ENCODE results near the gene GALNT1.

The GALNT1 gene

GRCh38 chr18:35566019-35566418 is 15.5 kb upstream of the GALNT1 start:
- H3K27ac ChIP-seq (ENCODE audit: low read depth, low read length): no peak overlapping the region
- H3K36me3 ChIP-seq (ENCODE audit: low read length): no peaks in the 10 kb centered on the region
- no peaks in the 10 kb centered on the region for H3F3A ChIP-seq (ENCODE audit: insufficient read depth)
- H3K4me2 ChIP-seq (ENCODE audit: low read depth, low read length, poor library complexity, severe bottlenecking): no peak overlapping the region
- no peak overlapping the region for H3K4me3 ChIP-seq (ENCODE audit: insufficient read depth, low read length, poor library complexity, severe bottlenecking)
- H3K27me3 ChIP-seq (ENCODE audit: low read length): no peaks in the 10 kb centered on the region
- no peaks in the 10 kb centered on the region for H3K79me2 ChIP-seq (ENCODE audit: insufficient read depth, low read length)
- no peak overlapping the region for H2AFZ ChIP-seq (ENCODE audit: low read depth, low read length, severe bottlenecking)
- H3K9me2 ChIP-seq (replicated peaks; ENCODE audit: insufficient read depth, low read length): no peaks in the 10 kb centered on the region
- TF ChIP-seq EZH2phosphoT487 (conservative IDR thresholded peaks at IDR 0.05; ENCODE audit: low read length): no peak
- TF ChIP-seq, protein P1, sequence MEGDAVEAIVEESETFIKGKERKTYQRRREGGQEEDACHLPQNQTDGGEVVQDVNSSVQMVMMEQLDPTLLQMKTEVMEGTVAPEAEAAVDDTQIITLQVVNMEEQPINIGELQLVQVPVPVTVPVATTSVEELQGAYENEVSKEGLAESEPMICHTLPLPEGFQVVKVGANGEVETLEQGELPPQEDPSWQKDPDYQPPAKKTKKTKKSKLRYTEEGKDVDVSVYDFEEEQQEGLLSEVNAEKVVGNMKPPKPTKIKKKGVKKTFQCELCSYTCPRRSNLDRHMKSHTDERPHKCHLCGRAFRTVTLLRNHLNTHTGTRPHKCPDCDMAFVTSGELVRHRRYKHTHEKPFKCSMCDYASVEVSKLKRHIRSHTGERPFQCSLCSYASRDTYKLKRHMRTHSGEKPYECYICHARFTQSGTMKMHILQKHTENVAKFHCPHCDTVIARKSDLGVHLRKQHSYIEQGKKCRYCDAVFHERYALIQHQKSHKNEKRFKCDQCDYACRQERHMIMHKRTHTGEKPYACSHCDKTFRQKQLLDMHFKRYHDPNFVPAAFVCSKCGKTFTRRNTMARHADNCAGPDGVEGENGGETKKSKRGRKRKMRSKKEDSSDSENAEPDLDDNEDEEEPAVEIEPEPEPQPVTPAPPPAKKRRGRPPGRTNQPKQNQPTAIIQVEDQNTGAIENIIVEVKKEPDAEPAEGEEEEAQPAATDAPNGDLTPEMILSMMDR (IDR thresholded peaks at IDR 0.05; ENCODE audit: insufficient read depth, low read length, poor library complexity, severe bottlenecking): no peak
- H3K9ac ChIP-seq (ENCODE audit: low read length): no peak overlapping the region
- H3K9me3 ChIP-seq (ENCODE audit: insufficient read depth, low read length): no peaks in the 10 kb centered on the region
- H4K20me1 ChIP-seq (ENCODE audit: low read depth, low read length): no peaks in the 10 kb centered on the region

DNA sequence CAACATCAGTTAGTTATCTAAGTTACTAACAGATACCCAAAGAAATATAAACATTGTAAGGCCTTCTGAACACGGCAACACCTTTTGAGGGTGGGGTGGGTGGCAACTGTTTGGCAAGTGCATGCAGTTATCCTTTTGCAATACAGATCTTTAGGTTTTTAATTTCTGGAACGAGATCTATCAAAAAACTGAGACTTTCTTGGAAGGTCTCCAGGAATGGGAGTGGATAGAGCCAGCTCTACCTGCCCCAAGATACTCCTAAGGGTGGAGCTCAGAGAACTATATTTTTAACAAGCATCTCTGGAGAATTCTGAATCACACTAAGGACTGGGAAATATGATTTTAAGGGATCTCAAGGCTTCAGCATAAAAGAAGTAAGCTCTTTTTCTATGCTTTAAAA is 11.4 kb upstream of the GALNT1 start:
- H3K9ac ChIP-seq (ENCODE audit: low read length): no peak overlapping the region
- H4K20me1 ChIP-seq (ENCODE audit: low read depth, low read length): no peaks in the 10 kb centered on the region
- no peaks in the 10 kb centered on the region for H3K9me3 ChIP-seq (ENCODE audit: insufficient read depth, low read length)
- TF ChIP-seq, protein P1 (IDR thresholded peaks at IDR 0.05; ENCODE audit: insufficient read depth, low read length, poor library complexity, severe bottlenecking): no peak
- TF ChIP-seq EZH2phosphoT487 (conservative IDR thresholded peaks at IDR 0.05; ENCODE audit: low read length): no peak
- H2AFZ ChIP-seq (ENCODE audit: low read depth, low read length, severe bottlenecking): no peak overlapping the region
- H3F3A ChIP-seq (ENCODE audit: insufficient read depth): no peaks in the 10 kb centered on the region
- no peak overlapping the region for H3K4me2 ChIP-seq (ENCODE audit: low read depth, low read length, poor library complexity, severe bottlenecking)
- H3K27ac ChIP-seq (ENCODE audit: low read depth, low read length): no peak overlapping the region
- no peaks in the 10 kb centered on the region for H3K79me2 ChIP-seq (ENCODE audit: insufficient read depth, low read length)
- H3K9me2 ChIP-seq (replicated peaks; ENCODE audit: insufficient read depth, low read length): no peaks in the 10 kb centered on the region
- no peak overlapping the region for H3K4me3 ChIP-seq (ENCODE audit: insufficient read depth, low read length, poor library complexity, severe bottlenecking)
- no peaks in the 10 kb centered on the region for H3K27me3 ChIP-seq (ENCODE audit: low read length)
- H3K36me3 ChIP-seq (ENCODE audit: low read length): no peaks in the 10 kb centered on the region

DNA sequence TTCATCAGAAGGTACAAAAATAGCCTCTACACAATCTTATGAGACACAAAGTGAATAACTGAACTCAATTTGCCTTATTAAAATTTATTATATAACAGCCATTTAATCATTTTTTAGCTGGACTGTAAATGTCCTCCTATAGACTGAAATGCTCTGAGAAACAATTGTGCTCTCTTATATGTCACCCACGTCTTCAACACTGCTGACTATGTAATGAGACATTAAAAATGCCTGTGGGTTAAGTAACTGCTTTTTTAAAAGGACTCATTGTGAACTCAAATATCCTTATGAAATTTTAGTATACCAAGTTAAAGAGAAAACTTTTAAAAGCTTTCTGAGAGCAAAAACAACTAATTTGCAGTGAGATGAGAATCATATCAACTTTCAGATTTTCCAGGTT is 10.4 kb upstream of the GALNT1 start:
- Histone ChIP-seq H3K9ac (ENCODE audit: low read length) (no peak overlapping the region), H3K9me3 (ENCODE audit: insufficient read depth, low read length) (no peaks in the 10 kb centered on the region; the same call in 1 of the 2 replicates), H3K27ac (ENCODE audit: low read depth, low read length) (no peak overlapping the region), H4K20me1 (ENCODE audit: low read depth, low read length) (no peaks in the 10 kb centered on the region), H3K4me3 (ENCODE audit: insufficient read depth, low read length, poor library complexity, severe bottlenecking) (no peak overlapping the region), H3K9me2 (replicated peaks; ENCODE audit: insufficient read depth, low read length) (no peaks in the 10 kb centered on the region), H3K79me2 (ENCODE audit: insufficient read depth, low read length) (no peaks in the 10 kb centered on the region), H3F3A (ENCODE audit: insufficient read depth) (no peaks in the 10 kb centered on the region), H2AFZ (ENCODE audit: low read depth, low read length, severe bottlenecking) (no peak overlapping the region), H3K4me2 (ENCODE audit: low read depth, low read length, poor library complexity, severe bottlenecking) (no peak overlapping the region), H3K27me3 (ENCODE audit: low read length) (no peaks in the 10 kb centered on the region), H3K36me3 (ENCODE audit: low read length) (no peaks in the 10 kb centered on the region)
- TF ChIP-seq, protein P1 (IDR thresholded peaks at IDR 0.05; ENCODE audit: insufficient read depth, low read length, poor library complexity, severe bottlenecking): no peak
- TF ChIP-seq EZH2phosphoT487 (conservative IDR thresholded peaks at IDR 0.05; ENCODE audit: low read length): no peak

Measured in SU-DHL-6 (cell line).